ENCODE results near the gene OSBPL9.
"Not testable (repeated sequence)": the region's sequence is repeated elsewhere in the genome, so short reads cannot be mapped to it uniquely, and the experiment has no call there.

The OSBPL9 gene

DNA sequence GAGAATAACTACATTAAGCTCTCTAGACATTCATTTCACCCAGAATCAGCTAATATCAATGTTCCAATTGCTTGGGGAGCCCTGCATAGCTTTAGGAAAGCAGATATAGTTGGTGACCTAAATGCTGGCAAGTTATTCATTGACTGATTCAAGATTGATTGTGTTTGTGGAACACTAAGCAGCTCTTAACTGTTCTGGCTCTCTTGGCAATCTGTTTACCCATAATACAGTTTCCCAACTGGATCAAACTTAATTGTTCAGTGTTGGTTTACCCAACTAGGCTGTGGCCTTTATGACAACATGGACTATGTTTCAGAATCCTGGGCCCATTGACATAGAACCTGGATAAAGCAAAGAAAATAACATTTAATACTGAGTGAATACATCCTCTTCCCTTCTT lies 178.0 kb downstream of the OSBPL9 start:
- DNase-seq, result no peak

DNA sequence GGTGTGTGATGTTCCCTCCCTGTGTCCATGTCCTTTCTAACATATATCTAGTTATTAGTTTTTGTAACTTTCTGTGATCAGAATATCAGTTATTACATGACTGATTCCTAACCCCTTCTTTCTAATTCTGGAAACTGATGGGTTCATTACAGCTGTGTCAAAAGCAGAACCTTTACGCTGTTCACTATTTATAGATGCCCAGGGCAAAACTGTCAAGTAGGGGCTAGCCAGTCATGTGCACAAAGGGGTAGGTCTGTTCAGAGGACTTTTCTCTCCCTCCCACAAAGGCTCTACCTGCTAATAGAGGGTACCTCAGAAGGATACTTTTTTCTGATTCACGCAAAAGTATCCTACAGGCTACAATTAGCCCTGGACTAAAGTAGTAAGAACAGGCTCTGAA lies 182.5 kb downstream of the OSBPL9 start:
- DNase-seq, result no peak

DNA sequence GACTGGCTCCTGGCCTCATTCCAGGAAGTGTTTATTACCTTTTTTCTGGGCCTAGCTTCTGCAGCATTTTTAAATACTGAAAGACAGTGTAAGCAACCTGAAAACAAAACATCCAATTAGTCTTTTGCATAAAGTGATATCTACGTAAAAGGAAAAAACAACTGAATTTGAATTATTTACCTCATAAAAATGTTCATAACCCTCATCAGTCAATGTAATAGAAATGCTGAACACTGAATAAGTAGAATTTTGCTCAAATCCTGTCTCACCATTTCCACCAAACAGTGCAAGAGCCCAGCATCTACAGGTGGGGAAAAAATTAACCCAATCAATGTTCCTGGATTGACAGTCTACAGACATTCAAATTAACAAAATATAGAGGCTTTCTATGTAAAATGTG lies 197.6 kb downstream of the OSBPL9 start:
- DNase-seq, result no peak

DNA sequence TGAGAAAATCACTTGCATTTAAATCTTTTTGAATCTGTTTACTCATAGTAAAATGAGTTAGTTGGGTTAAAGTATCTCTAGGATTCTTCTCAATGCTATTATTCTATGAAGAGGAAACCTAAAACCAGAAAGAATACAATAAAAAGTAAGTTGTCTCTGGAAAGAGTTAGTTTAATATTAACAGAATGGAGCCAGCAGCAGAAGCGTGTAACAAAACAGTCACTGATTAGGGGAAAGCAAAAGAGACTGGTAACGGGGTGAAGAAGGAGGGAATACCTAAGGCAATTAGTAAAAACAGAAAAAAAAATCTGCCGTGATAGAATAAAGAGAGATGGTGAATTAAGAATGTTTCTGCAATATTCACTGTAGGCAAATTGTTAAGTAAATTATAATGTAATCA lies 201.6 kb downstream of the OSBPL9 start:
- no peak for DNase-seq

DNA sequence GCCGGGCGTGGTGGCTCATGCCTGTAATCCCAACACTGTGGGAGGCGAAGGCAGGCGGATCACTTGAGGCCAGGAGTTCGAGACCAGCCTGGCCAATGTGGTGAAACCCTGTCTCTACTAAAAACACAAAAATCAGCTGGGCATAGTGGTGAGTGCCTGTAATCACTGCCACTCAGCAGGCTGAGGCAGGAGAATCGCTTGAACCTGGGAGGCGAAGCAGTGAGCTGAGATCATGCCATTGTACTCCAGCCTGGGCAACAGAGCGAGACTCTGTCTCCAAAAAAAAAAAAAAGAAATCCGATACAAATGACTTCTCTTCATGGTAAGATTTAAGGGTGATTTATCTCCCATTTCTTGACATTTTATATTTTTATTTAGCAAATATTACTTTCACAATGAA lies 202.1 kb downstream of the OSBPL9 start:
- not testable (repeated sequence) for DNase-seq

DNA sequence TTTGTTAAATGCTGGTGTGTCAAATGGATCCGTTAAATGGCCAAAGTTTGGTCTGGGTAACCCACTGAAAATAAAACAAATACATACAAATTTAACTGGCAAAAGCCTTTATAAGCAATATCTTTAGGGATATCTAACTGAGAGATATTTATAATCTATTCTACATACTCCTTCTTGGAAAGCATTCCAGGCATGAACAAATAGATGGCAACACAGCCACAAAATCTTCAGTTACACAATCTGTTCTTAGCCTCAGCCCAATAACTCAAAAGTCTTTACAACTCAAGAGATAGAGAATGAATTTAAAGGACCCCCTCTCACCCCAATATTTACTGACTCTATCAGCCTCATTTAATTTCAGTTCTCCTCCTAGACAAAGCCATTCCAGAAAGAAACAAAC lies 202.9 kb downstream of the OSBPL9 start:
- DNase-seq, result no peak

DNA sequence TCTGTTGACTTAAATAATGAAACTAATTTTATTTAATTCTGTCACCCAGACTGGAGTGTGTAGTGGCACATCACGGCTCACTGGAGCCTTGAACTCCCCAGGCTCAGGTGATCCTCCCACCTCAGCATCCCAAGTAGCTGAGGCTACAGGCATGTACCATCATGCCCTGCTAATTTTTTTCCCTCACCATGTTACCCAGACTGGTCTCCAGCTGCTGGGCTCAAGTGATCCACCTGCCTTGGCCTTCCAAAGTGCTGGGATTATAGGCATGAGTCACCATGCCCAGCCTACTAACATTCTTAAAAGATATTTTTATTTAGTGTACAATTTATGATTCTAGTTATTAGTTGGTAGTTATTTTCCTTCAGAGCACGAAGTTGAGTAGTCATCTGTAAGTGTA lies 212.2 kb downstream of the OSBPL9 start:
- DNase-seq, result no peak

DNA sequence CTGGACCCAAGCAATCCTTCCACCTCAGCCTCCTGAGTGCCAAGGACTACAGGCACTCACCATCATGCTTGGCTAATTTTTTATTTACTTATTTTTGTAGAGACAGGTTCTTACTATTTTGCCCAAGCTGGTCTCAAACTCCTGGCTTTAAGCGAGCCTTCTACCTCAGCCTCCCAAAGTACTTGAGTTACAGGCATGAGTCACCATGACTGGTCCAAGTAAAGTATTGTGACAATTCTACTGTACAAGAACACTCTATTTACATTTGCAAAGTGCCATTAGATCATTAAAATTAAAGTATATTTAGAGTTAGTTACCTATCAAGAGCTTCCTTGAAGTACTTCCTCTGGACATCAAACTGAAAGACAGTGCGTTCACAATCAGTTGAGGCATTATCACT lies 216.8 kb downstream of the OSBPL9 start:
- DNase-seq, result no peak

DNA sequence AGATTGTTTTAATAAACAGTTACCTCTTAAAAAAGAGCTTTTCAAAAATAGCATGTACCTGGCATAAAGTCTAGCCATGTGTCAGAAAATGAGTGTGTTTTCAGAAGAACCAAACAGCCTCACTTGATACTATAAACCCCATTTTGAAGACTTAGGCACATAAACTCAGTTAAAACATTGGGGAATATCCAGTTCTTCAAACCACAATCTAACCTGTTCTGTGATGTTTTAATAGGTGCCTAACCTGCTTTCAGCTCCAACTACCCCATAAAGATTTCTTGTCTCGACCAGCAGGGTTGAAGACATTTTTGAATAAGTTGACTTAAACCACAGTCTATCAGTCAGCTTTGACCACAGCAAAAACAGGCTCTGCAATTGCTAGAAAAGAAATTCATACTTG lies 220.4 kb downstream of the OSBPL9 start:
- DNase-seq, result no peak
